ENCODE results near the gene CDH2. TPM values are rescaled to one million over a fixed set of nuclear protein-coding genes. Genes with fewer than 3 reads are reported as not detected.
A peak's percentile ranks its signal among the peaks of the same experiment; 100 is the strongest.

The CDH2 gene
- total RNA-seq, 1 donor from 2014 or later, result 6.5 TPM

DNA sequence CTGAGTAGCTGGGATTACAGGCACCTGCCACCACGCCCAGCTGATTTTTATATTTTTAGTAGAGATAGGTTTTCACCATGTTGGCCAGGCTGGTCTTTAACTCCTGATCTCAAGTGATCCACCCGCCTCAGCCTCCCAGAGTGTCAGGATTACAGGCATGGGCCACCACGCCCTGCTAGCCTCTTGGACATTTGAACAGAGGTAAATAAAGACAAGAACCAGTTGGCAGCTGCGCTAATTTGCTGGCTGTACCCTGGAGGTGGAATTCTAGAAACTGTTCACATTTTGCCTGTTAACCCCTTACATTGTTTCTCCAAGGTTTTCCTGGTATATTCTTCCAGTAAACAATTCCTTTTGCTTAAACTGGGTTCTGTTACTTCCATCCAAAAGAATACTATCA lies 132.9 kb downstream of the CDH2 start:
- DNase-seq, result no peak

DNA sequence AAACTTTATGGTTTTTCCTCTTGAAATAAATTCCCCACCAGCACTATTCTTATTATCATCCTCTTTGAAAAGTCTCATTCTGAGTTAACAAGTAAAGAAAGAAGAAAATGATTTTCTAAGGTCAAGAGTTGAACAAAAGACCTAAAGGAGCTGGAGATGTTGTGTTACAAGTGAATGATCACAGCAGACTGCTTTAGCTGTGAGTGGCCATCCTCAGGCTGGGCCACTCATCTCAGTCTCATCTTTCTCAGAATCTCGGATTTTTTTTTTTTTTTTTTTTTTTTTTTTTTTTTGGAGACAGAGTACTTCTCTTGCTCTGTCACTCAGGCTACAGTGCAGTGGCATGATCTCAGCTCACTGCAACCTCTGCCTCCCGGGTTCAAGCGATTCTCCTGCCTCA lies 133.3 kb downstream of the CDH2 start:
- no peak for DNase-seq

DNA sequence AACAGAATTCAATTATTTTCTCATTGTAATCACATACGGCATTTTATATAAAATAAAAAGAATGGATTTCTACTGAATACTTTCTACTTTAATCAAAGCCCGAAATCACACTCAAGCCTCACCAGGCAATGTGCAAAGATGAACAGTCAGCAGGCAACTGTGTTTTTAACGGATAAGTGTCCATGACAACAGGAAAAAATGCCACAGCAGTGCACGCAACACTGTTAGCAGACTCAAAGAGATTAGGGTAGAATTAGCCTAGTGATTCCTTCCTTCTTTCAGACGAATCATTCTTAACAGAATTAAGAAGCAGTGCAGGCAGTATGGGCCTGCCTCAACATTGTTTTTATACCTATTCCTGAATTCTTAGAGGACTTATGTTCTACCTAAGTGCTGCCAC lies 135.6 kb downstream of the CDH2 start:
- DNase-seq, result peak; percentile 57

DNA sequence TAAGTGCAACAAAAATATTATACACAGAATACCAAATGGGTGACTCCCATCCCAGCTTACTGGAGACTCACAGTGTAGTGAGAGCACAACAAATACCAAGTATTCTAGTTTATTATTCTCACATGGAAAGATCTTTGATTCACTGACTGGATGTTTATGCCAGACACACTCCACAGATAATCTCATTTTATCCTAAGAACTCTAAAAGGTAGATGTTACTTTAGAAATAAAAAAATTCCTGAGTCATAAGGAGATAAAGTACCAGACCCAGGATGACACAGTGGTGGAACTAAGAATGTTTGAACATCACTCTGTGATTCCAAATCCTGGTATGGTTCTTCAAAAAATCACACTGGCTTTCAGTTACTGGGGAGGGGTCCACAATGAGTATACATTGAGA lies 136.2 kb downstream of the CDH2 start:
- no peak for DNase-seq

DNA sequence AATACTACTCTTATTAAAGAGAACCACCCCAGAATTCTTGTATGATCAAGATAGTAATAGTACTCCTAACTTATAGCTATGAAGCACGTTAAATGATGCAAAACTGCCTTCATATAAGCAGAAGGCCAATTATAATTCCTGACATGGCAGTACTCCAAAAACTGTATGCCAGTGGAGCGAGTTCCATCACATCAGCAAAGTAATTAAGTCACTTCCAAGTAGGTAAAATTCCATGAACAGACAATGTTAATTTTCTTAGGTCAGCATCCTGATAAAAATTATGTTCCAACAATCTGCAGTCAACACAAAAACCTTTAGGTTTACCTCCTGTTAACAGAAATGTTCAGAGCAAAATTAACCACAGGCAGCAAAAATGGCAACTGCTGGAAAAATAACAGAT lies 136.7 kb downstream of the CDH2 start:
- DNase-seq, result no peak

DNA sequence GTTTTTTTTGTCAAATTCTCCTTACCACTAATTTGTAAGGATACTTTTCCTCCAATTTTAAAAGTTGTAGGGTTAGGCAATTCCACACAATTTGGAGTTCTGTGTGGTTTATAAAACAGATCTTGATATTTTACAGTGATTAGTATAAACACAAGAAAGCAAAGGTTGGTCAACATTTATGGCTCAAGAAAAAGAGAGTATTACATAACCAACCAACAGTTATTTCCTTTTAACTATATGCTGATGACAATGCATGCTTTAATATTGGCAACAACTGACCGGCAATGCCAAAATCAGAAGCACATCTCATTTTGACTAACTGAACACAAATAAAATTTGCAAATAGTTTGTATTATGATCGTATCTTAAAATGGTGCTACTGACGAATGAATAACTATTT lies 137.2 kb downstream of the CDH2 start:
- no peak for DNase-seq

DNA sequence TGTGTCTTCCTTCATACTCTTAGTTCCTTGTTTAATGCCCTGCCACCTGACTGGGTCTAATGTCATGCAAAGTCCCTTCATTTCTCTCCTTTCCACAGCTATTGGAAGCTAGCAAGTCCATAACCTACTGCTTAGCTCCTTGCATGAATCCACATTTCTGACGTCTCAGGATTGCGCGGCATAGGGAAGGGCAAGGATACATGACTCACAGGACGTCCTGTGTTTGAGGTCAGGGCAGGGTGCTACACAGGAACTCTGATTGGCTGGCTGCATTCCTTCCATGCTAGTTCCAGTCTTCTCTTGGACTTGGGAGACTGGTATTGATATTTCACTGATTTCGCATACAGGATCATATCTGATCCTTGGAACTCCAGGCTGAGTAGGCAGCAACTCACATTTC lies 137.9 kb downstream of the CDH2 start:
- no peak for DNase-seq

DNA sequence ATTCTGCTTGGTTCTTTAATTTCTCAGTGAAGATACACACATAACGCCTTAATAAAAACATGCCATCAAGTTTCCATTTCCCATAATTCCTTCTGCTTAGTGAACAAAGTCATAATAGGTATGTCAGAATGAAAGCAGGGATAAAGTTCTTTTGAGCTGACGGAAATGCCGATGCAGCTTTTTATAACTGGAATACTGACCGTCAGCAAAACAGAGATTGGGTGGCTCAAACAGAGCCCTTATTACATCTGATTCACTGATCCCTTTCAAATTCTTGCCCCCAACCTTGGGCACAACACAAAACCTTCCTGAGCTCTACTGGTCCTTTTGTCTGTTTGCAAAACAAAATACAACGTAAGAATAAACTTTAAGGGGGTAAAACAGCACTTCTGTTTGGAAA lies 140.4 kb downstream of the CDH2 start:
- DNase-seq, result no peak

DNA sequence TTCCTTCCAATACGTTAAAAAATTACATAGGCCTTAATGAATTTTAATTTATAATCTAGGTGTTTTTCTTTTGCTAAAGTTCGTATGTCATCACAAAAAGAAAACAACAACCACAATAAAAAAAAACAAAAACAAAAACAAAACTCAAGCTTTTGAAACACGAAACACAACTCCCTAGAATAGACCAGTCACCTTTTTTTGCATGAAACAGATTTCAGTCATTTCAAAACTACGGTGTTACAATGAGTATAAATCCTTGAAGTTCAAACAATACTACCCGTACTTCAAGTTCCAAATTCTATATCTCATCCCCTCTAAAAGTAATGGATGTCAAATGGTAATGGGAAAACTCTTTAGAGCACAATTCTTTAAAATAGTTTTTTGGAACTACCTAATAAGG lies 142.4 kb downstream of the CDH2 start:
- DNase-seq, result no peak

DNA sequence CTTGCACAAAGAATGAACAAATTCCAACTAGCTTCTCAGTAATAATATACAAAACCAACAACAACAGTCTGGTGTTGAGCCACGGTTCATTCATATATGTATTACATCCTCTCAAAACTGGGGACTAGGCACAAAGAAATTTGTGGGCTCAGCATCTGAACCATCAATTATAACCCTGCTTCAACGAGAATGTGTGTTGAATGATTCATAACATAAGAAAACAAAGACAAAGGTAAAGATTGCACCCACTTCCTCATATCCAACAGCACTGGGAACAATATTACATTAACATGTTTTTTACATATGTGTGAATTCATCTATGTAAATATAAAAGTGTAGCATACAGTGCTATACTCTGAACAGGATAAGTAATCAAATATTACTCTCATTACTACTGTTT lies 144.8 kb downstream of the CDH2 start:
- no peak for DNase-seq

DNA sequence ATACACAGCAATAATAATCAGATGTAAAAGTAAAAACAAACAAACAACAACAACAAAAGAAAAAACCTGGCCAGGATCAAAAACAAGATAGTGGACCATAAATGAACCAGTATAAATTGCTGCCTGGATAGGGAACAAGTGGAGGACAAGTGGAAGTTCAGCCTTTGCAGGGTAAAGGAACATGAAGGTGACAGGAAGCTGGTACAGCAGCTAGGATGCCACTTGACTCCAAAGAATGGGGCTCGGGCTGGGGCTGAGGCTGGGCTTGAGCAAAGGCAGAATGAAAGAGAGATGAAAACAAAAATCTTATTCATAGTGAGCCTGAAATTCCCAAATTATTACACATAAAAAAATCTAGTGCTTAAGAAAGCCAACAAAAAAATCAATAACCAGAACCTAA lies 146.5 kb downstream of the CDH2 start:
- no peak for DNase-seq

DNA sequence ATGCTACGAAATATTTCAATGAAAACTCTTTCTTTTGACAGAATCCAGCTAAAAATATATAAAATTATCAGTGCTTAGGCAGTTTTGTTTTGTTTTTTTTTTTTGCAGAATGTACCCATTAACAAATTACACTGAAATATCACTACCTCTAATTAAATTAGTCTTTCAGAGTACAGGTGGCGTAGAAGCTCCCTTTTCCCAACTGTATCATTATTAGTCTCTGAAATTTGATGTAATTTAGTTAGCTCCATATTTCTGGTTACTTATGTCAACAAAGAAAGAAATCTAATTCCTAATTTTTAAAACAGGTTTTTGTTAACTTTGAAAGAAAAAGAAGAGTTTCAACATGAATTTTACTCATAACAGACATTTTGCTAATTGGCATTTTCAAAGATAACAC lies 149.2 kb downstream of the CDH2 start:
- DNase-seq, result no peak

DNA sequence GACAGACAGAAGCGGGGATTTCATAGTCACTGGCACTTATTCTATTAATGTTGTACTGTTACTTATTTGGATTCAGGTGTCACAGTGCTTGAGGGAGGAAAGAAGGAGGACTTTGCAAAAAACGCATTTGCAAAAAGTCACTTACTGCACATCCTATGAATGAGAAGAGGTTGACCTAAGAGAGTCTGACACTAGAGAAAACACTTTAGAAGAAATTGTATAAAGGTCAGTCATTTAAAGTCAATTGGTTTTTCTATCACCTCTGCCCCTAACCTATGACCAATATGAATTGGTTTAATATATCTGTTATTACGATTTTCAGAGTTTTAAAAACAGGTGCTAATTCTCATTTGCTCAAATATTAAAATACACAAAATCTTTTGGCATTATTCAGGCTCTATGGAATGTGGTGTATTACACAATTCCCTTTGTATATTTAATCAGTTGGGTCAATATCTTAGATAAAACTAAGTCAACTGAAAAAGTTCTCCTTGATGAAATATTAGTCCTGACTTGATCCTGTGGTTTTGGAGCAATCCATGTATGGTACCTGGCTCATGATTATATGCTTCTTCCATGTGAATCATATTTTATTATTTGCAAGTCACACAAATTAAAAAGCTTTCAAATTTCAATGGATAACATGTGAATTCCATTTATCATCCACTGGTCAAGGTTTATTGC lies 157.4 kb downstream of the CDH2 start:
- DNase-seq, result no peak

DNA sequence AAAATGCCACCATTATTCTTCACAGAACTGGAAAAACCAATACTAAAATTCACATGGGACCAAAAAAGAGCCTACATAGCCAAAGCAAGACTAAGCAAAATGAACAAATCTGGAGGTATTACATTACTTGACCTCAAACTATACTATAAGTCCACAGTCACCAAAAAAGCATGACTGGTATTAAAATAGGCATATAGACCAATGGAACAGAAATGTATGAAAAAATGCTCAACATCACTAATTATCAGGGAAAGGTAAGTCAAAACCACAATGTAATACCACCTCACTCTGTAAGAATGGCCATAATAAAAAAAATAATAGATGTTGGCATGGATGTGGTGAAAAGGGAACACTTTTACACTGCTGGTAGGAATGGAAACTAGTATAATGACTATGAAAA lies 158.6 kb downstream of the CDH2 start:
- no peak for DNase-seq

DNA sequence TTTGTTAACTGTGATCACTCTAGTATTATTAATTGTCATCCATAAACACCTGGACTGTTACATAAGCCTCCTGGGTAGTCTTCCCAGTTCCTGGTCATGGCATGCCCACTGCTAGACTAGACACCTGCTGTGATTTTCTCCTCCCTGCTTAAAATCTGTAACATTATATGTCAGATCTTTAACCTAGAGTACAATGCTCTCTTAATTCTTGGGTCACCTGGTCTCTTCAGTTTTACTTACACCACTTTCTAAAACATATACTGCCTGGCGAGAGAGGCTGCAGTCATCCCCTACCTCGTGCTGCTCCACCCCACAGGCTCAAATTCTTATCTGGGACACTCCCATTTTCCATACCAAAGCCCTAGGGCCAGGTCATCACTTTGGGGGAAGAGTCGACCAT lies 161.3 kb downstream of the CDH2 start:
- DNase-seq, result no peak

DNA sequence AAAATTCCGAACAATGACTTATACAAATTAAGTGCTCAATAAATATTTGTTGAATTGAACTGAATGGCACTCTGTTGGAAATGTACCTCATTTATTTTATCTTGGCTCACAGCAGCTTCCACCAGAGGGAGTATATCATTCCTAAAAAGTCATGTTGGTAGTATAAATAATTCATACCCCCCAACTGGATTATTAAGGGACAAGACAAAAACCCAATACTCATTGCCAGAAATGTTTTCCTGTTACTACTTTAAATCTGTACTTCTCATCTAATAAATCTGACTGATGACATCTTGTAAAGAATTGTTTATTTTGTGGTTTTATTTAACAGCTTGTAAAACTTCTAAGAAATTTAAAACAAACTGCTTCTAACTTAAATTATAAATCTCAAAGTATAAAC lies 163.9 kb downstream of the CDH2 start:
- no peak for DNase-seq

DNA sequence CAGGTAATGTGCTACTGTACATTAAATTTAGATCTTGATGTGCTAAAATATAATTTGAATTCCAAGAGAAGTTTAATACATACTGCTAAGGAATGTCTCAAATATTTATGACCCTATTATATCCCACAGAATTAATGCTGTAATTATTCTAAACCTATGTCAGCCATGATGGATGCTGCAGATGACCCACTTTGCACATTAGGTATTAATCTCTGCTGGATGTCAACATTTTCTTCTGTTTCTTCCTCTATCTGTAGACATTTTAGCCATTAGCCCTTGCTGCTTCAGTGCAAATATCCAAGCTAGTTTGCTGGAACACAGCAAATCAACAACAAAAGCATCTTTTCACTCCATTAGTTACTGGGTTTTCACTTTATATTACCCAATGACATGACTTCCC lies 164.6 kb downstream of the CDH2 start:
- DNase-seq, result no peak

DNA sequence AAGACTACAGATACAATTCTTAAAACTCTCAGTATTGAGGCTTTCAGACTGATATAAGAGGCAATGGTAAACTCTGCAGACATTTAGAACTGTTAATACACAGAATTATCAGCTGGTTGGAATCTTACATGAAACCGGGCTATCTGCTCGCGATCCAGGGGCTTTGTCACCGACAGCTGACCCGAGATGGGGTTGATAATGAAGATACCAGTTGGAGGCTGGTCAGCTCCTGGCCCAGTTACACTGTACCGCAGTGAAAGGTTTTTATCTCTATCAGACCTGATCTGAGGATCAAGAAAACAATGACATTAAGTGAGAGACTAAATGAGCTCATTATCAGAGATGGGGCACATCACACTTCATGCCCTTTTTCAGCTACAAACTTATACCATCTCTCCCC lies 167.3 kb downstream of the CDH2 start:
- DNase-seq, result no peak

DNA sequence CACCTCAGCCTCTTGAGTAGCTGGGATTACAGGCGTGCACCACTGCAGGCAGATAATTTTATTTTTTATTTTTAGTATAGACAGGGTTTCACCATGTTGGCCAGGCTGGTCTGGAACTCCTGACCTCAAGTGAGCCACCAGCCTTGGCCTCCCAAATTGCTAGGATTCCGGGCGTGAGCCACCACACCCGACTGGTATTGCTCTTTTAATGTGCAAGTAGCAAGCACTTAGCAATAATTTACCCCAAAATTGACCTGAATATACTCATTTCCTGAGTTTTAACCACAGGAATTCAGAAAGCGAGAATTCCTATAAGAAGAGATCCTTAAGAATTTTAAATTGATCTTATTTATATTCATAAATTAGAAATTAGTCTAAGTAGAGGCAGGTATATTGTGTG lies 169.1 kb downstream of the CDH2 start:
- no peak for DNase-seq

DNA sequence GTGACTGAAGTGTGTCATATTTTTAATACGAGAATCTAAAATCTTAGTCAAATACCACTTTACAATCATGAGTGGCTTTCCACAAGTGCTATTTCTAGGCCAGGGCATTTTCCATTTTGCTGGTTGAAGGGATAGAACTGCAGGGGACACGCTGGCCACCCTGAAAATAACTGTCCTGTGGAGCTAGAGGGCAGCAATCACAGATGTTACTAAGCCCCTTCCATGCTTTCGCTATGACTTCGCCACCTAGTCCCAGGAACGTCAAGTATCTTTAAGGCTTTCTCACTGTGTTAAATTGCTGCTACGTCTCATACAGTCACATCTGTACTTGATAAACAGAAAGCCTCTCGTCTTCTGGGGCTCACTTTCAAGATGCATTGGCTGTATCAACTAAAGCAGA lies 171.8 kb downstream of the CDH2 start:
- no peak for DNase-seq

DNA sequence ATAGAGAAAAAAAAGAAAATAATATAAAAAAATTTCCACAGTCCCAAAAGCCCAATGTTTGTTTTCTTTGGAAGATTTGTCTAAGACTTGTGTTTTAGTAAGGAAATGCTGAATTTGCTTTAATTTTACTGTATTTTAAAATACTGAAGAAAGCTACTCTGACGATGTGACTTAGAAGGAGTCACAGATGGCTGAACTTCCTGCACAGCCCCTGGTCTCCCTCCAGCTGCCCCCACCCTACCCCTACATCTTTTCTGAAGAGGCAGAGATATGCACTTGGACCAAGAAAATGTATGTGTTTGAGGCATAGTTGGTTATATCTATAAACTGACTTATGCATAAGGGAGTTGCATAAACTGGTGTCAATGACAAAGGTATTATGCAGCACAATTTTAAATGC lies 172.3 kb downstream of the CDH2 start:
- no peak for DNase-seq

DNA sequence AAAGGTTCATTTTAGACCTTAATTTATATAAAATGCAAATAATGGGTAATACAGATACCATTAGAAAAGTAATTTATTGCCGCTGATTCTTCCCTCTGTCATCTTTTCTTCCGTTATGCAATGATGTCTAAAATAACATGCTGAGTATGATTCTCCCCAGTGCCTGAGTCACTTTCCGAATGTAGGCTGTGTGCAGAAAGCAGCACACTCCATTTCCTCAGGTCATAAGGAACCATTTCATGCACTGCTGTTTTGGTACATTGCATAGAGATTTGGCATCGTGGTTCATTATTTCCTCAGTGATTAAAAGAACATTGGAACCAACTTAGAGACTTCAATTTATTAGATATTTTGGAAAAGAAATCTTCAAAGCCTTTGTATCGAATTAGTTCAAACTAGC lies 173.5 kb downstream of the CDH2 start:
- DNase-seq, result no peak

DNA sequence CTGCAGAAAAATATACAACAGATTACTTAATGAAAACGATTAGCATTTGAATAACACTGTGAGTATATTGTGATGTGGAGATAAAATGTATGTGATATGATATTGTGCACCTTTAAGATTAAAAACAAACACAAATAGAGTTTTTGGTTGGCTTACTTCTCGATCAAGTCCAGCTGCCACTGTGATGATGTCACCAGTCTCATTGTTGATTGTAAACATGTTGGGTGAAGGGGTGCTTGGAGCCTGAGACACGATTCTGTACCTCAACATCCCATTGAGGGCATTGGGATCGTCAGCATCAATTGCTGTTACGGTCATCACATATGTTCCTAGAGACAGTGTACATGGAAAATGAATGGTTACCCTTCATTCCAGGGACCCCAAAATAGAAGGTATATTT lies 174.1 kb downstream of the CDH2 start:
- no peak for DNase-seq

DNA sequence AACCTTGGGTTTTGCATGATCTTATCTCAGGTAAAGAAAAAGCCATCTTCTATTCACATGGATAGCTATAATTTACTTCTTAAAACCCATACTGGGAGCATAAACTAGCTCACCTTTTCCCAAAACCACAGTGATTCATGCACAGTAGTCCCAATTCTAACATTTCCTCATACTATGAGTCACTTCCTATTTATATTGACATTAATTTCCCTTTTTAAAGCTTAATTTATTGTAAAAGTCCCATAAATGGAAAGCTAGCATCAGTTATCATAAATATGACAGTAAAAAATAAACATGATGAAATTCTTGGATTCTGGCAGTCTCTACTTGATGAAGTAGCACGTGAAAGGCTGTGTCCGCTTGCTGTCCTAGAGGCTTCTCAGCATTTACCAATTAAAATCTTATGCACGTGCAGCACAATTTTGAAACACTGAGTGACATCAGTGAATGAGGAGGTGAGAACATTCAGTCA lies 180.1 kb downstream of the CDH2 start:
- DNase-seq, result no peak
